Esophagus squamous epithelium (tissue), 4 donors: ENCODE data around the gene IRF3.
A peak's percentile ranks its signal among the peaks of the same experiment; 100 is the strongest.

Source experiments
- POLR2A ChIP-seq, 4 donors: fragments of 450-650 bp; IDR thresholded peaks; one replicate each; pipeline ENCODE4 v1.6.1; 2017; ENCODE audit warnings: antibody characterized with exemption in 4 of 4, mild to moderate bottlenecking in 4 of 4, moderate library complexity in 3 of 4
- TF ChIP-seq, protein P1 (sequence below), 6 experiments: fragments of 450-650 bp in 4 of 6; fragments of 200-600 bp in 2 of 6; sonication (generic) in 2 of 6; IDR thresholded peaks; one replicate each; pipeline ENCODE4 v1.5.1; 2016 to 2019; ENCODE audit warnings: antibody characterized with exemption in 6 of 6, mild to moderate bottlenecking in 4 of 6, moderate library complexity in 4 of 6

DNA sequence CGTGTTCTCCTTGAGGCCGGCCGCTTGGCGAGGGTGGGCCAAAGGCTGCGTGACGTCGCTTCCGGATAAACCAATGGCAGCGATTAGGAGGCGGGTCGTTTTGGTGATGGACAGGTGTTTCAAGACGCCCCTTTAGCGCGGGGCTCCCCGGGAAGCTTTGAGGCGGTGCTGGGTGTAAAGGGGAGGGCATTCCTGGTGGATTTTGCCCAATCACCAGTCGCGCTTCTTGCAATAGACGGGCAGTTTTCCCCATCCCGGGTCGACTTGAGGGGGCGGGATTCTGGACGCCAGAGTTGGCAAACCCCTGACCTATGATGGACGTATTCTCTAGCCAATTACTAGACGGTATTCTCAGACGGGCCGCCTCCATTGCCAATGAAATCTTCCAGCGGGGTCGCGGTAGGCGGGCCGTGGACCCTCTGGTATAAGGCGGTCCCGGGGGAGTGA lies 11.2 kb upstream of the IRF3 start:
- TF ChIP-seq, protein P1, sequence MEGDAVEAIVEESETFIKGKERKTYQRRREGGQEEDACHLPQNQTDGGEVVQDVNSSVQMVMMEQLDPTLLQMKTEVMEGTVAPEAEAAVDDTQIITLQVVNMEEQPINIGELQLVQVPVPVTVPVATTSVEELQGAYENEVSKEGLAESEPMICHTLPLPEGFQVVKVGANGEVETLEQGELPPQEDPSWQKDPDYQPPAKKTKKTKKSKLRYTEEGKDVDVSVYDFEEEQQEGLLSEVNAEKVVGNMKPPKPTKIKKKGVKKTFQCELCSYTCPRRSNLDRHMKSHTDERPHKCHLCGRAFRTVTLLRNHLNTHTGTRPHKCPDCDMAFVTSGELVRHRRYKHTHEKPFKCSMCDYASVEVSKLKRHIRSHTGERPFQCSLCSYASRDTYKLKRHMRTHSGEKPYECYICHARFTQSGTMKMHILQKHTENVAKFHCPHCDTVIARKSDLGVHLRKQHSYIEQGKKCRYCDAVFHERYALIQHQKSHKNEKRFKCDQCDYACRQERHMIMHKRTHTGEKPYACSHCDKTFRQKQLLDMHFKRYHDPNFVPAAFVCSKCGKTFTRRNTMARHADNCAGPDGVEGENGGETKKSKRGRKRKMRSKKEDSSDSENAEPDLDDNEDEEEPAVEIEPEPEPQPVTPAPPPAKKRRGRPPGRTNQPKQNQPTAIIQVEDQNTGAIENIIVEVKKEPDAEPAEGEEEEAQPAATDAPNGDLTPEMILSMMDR (IDR thresholded peaks at IDR 0.05): peak in 1 of 6 experiments; percentile 15
- TF ChIP-seq POLR2A (IDR thresholded peaks at IDR 0.05): no peak
